Transverse colon (tissue), 3 donors: Measurements from ENCODE around the gene LGALS4.

Experiments
- CTCF ChIP-seq, 5 experiments: fragments of 200-600 bp in 3 of 5; fragments of 450-650 bp in 2 of 5; sonication (generic) in 3 of 5; IDR thresholded peaks; 1 replicate in 2 of 5; 2 replicates in 3 of 5; pipeline ENCODE4 v1.5.1; 2016 to 2017; ENCODE audit warnings: antibody characterized with exemption in 5 of 5, inconsistent platforms in 3 of 5, mild to moderate bottlenecking in 2 of 5, moderate library complexity in 1 of 5
- EP300 ChIP-seq: sonication (generic); formaldehyde crosslinking; IDR thresholded peaks from one replicate; pipeline ENCODE4 v1.6.1; 2017; ENCODE audit warnings: antibody characterized with exemption, low read depth

GRCh38 chr19:38806371-38806770 is 6.4 kb downstream of the LGALS4 start:
- TF ChIP-seq EP300: no peak
- no peak for TF ChIP-seq CTCF (IDR thresholded peaks at IDR 0.05)
